HG03097 (cell line): ENCODE measurements around the gene MT1X.
"Not testable (repeated sequence)": the region's sequence is repeated elsewhere in the genome, so short reads cannot be mapped to it uniquely, and the experiment has no call there.

Experiments
- ATAC-seq: cut with Tn5 transposase; IDR thresholded peaks from one replicate; pipeline ENCODE4 v1.9.1; 2021; ENCODE audit not compliant: unreplicated experiment, low FRiP score

The MT1X gene

GRCh38 chr16:56652600-56652999, 29.7 kb upstream of the MT1X start:
- no peak for ATAC-seq

GRCh38 chr16:56653218-56653617, 29.1 kb upstream of the MT1X start:
- no peak for ATAC-seq

GRCh38 chr16:56657555-56658326, 24.5 kb upstream of the MT1X start, which contains the start of gene MT1F:
Gene MT1F, plus strand, starts transcription at chr16:56657959. Its CDS starts 100 bp downstream, at chr16:56658059.
- ATAC-seq = no peak

- ATAC-seq = no peak
Observed at GRCh38 chr16:56658327-56658875, 23.9 kb upstream of the MT1X start.

GRCh38 chr16:56662357-56663354, 19.6 kb upstream of the MT1X start:
- ATAC-seq = no peak

GRCh38 chr16:56664506-56664905, 17.8 kb upstream of the MT1X start:
- ATAC-seq = no peak

GRCh38 chr16:56665286-56666261, 16.7 kb upstream of the MT1X start:
- ATAC-seq = not testable (repeated sequence)

GRCh38 chr16:56667581-56668571, 14.4 kb upstream of the MT1X start, which contains the start of gene MT1G:
Gene MT1G, minus strand, starts transcription at chr16:56668065. Its CDS starts 72 bp downstream, at chr16:56667993.
- no peak for ATAC-seq

- ATAC-seq = no peak
Observed at GRCh38 chr16:56669005-56669839, 13.0 kb upstream of the MT1X start, which contains the start of gene MT1H. Gene MT1H, plus strand, starts transcription at chr16:56669814. Its CDS starts 71 bp downstream, at chr16:56669885.

- ATAC-seq = no peak
Observed at GRCh38 chr16:56669840-56670619, 12.2 kb upstream of the MT1X start.

- ATAC-seq = no peak
Observed at GRCh38 chr16:56670620-56670934, 11.7 kb upstream of the MT1X start.

- not testable (repeated sequence) for ATAC-seq
Observed at GRCh38 chr16:56671691-56672090, 10.6 kb upstream of the MT1X start.

GRCh38 chr16:56672171-56672570, 10.1 kb upstream of the MT1X start:
- ATAC-seq = not testable (repeated sequence)

GRCh38 chr16:56672761-56673536, 9.3 kb upstream of the MT1X start:
- no peak for ATAC-seq

GRCh38 chr16:56673921-56674320, 8.3 kb upstream of the MT1X start:
- ATAC-seq = no peak

GRCh38 chr16:56674570-56674969, 7.7 kb upstream of the MT1X start:
- not testable (repeated sequence) for ATAC-seq
